C4-2B (cell line): Measurements from ENCODE around the gene GAK.
A peak's percentile ranks its signal among the peaks of the same experiment; 100 is the strongest.

Experiments used
- H3K27ac ChIP-seq: fragments of 450-650 bp; 2 replicates; pipeline ENCODE4 v1.5.1; 2017
- ZFX ChIP-seq: fragments of 450-650 bp; IDR thresholded peaks from 2 replicates; pipeline ENCODE4 v1.6.1; 2017
- TF ChIP-seq, protein P1 (sequence below): fragments of 450-650 bp; conservative IDR thresholded peaks from 2 replicates; pipeline ENCODE4 v1.5.1; 2017; ENCODE audit warnings: mild to moderate bottlenecking

Gene GAK

DNA sequence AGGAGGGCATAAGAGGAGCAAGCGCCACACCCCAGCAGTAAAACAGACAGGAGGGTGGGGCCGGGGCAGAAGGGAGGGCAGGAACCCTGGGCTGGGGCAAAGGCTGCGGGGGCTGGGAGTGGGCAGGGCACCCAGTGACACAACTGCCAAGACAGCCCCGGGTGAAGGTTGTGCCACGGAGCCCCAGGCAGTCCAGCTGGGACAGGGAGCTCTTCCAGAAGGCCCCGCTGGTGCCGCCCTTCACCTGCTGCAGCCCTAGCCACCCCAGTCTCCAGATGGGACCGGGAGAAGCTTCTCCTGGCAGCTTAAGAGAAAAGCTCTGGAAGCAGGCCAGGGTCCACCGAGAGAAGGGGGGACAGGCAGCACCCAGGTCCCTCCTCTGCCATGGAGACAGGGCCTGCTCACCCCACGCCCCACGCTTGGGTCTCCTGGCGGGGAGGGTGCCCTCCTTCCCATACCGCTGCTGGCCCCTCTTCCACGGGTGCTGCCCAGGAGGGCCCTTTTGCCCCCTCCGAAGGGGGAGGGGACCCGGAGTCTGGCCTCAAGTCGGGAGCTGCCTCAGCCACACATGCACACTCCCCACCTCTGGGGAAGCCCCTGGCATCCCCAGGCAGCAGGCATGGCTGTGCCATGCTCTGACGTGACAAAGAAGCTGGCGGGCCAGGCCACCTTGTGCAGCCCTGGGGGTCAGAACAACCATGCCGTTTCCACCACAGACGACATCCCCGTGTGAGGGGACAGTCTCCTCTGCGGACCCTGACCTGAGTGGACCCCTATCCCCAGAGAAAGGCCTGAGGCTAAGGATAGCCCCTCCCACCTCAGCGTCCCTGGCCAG, 39.8 kb upstream of the GAK start:
- H3K27ac ChIP-seq: peak overlapping the region; percentile 55; the same call in 1 of the 2 replicates
- no peak for TF ChIP-seq ZFX
- TF ChIP-seq, protein P1, sequence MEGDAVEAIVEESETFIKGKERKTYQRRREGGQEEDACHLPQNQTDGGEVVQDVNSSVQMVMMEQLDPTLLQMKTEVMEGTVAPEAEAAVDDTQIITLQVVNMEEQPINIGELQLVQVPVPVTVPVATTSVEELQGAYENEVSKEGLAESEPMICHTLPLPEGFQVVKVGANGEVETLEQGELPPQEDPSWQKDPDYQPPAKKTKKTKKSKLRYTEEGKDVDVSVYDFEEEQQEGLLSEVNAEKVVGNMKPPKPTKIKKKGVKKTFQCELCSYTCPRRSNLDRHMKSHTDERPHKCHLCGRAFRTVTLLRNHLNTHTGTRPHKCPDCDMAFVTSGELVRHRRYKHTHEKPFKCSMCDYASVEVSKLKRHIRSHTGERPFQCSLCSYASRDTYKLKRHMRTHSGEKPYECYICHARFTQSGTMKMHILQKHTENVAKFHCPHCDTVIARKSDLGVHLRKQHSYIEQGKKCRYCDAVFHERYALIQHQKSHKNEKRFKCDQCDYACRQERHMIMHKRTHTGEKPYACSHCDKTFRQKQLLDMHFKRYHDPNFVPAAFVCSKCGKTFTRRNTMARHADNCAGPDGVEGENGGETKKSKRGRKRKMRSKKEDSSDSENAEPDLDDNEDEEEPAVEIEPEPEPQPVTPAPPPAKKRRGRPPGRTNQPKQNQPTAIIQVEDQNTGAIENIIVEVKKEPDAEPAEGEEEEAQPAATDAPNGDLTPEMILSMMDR: no peak

DNA sequence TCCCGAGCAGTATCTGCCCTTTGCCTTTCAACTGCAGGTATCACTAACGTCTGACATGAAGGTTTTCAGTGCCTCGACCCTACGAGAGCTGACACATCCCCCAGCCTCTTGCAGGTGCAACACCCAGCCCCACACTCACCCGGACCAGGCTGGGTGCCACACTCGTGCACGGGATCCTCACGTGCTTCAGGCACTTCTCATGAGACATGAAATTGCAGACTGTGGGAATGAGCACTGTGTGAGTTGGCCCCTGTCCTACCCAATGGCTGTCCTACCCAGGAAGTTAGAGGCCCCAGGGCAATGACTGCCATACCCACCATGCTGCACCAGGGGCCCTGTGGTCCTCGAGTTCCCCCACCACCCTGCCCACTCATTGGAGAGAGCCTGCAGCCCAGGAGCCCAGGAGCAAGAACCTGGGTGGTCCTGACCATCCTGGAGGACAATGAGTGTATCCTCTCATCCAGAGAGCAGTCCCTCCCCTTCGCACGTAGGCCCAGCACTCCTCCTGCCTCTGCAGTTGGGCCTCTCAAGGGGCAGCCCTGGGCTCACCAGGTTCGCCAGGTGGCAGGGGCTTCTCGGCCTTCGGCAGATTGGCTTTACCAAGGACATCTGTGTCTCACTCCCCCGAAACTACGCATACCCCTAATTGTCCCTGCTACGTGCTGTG, 38.9 kb upstream of the GAK start:
- H3K27ac ChIP-seq: no peak overlapping the region
- TF ChIP-seq ZFX: no peak
- TF ChIP-seq, protein P1: no peak

DNA sequence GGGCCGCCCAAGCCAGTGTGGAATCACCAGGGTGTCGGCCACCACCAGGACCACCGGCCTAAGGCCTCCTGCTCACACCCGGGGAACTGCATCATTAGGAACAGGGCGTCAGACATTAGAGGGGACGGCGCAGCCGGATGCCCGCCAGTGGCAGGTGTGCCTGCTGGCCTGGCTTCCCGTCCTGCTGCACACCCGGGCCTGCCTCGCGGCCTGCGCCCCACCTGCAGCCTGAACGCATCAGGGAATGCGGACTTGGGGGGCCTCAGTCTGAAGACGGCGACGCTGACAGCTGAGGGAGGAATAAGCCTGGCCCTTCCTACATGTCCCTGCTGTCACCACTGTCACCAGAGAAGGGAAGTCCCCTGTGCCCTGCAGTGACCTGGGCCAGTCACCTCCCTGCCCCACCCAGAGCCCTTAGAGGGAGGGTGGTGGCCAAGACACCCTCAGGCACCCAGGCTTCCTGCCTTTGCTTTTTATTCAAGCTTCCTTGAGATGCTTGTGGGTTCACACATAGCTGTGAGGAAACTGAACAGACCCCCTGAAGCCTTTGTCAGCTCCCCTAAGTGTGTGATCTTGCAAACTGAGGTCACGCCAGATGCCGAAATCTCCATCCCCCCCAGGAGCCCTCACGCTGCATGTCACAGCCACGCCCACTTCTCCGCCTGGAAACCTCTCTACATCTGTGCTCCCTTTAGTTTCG, 38.1 kb upstream of the GAK start:
- H3K27ac ChIP-seq: no peak overlapping the region
- no peak for TF ChIP-seq ZFX
- TF ChIP-seq, protein P1: no peak

DNA sequence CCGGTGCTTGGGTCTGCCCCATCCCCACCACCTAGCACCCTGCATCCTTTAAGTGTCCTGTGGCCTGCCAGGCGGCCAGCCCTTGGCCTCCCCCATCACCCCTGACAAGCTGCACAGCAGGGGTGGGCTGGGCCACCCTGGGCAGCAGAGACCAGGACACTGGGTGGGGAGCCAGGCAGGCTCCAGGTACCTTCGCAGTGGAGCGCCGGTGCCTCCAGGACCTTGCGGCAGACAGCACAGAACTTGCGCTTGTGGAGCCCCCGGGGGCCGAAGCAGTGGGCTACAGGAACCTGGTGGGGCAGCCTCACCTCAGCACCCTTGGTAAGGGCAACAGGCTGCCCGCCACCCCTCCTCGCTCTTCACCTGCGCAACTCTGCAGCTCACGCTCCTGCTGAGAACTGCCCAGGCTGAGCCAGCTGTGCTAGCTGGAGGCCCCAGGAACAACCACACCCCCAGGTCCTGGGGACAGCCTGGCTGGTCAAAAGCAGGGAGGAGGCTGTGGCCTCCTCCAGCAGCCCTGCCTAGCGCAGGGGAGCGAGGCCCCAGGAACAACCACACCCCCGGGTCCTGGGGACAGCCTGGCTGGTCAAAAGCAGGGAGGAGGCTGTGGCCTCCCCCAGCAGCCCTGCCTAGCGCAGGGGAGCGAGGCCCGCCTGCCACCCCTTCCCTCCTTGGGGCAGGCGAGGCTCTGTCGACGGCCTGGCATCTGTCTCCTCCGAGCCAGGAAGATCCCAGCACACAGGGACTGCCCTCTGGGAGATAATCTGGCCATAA, 36.7 kb upstream of the GAK start:
- no peak overlapping the region for H3K27ac ChIP-seq
- no peak for TF ChIP-seq ZFX
- TF ChIP-seq, protein P1: no peak

DNA sequence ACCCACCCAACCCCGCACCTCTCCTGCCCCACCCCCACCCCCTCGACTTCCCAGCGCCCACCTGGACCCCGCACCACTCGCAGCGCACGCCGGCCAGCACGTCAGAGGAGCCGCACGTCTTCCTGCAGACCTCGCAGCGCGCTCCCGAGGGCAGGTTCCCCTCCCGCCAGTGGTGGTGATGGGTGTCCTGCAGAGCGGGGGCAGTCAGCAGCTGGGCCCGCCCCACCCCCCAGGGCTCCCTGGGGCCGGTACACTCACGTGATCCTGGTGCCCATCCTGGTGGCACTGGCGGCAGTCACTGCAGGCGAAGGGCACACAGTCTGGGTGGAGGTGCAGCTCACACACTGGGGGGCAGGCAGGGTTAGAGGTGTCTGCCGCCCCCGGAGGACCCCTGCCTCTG, 36.1 kb upstream of the GAK start:
- no peak overlapping the region for H3K27ac ChIP-seq
- TF ChIP-seq, protein P1: no peak
- TF ChIP-seq ZFX: no peak

DNA sequence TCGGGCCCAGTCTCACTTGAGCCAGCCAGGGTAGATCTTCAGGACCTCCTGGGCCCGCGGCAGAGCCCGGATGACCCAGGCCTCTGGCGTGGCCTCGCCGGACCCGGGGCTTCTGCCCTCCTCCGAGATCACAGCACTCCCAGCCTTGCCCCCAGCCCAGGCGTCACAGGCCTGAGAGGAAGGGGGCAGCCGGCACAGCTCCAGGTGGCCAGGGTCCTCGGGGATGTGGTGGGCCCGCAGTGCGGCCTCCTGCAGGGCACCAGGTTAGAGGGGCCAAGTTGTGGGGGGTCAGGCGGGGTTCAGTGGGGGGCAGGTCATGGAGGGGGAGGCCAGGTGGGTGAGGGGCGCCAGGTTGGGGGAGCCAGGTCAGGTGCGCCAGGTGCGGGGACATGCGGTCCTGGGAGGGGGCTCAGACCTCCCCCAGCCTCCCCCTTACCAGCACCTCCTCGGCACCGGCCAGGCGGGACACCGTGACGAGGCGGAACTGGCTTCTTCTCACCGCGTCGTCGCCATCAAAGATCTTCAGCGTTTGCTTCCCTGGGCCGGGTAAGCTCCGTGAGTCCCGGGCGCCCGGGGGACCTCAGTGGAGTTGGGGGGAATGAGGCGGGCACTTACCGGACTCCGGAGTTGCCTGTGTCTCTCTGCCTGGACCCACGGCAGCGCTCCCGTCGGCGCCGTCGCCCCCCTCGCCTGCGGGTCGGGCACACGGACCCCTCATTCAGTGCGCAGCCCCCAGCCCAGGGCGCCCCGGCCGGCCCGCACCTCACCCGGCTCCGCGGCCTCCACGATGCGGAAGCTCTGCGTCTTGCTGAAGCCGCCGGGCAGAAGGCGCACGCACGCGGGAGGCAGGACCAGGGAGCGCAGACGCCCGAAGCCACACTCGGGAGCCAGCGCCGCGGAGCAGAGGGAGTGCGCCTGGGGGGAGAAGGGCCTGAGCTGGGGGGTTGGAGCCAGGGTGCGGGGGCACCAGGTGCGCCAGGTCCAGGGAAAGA, 35.3 kb upstream of the GAK start:
- H3K27ac ChIP-seq: no peak overlapping the region
- TF ChIP-seq, protein P1: no peak
- TF ChIP-seq ZFX: no peak
